Myometrial cell (primary cell): ENCODE data around the gene KRTAP4-2. TPM values are rescaled to one million over a fixed set of nuclear protein-coding genes. Genes with fewer than 3 reads are reported as not detected.

Experiments used
- total RNA-seq: library from RNA; depleted of rRNA; stranded (reverse); fragments of >200 nt; gene quantifications from 2 replicates; pipeline ENCODE4 v1.2.3, GENCODE V29; 2015

Gene KRTAP4-2
- not detected in 2 replicates for total RNA-seq

DNA sequence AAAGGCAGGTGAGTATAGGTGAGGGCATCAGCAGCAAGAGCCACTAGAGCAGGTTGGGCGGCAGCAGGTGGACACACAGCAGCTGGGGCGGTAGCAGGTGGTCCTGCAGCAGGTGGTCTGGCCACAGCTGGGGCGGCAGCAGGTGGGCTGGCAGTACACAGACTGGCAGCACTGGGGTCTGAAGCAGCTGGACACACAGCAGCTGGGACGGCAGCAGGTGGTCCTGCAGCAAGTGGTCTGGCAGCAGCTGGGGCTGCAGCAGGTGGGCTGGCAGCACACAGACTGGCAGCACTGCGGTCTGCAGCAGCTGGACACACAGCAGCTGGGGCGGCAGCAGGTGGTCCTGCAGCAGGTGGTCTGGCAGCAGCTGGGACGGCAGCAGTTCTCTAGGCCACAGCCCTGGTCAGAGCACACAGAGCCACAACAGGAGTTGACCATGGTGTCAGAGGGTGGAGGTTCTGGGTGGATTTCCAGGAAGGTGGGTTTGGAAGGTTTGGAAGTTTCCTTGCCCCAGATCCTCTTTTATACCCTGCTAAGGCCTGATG lies at the start of gene KRTAP4-2:
KRTAP4-2 (minus strand) TSS at position 495 of the 545 bp plus-strand sequence; CDS start at position 438, 57 bp downstream.

DNA sequence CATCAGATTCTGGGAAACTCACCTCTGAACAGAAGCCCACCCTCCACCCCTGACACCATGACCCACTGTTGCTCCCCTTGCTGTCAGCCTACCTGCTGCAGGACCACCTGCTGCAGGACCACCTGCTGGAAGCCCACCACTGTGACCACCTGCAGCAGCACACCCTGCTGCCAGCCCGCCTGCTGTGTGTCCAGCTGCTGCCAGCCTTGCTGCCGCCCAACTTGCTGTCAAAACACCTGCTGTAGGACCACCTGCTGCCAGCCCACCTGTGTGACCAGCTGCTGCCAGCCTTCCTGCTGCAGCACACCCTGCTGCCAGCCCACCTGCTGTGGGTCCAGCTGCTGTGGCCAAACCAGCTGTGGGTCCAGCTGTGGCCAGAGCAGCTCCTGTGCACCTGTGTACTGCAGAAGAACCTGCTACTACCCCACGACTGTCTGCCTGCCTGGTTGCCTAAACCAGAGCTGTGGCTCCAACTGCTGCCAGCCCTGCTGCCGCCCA lies 48.6 kb upstream of the KRTAP4-2 start, which contains the start of gene KRTAP9-2:
KRTAP9-2 (plus strand) TSS at position 51 of the 498 bp plus-strand sequence; CDS start at position 58, 7 bp downstream.

DNA sequence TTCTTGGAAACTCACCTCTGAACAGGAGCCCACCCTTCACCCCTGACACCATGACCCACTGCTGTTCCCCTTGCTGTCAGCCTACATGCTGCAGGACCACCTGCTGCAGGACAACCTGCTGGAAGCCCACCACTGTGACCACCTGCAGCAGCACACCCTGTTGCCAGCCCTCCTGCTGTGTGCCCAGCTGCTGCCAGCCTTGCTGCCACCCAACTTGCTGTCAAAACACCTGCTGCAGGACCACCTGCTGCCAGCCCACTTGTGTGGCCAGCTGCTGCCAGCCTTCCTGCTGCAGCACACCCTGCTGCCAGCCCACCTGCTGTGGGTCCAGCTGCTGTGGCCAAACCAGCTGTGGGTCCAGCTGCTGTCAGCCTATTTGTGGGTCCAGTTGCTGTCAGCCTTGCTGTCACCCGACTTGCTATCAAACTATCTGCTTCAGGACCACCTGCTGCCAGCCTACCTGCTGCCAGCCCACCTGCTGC lies 11.9 kb upstream of the KRTAP4-2 start, which contains the start of gene KRTAP9-1:
KRTAP9-1 (plus strand) TSS at position 51 of the 482 bp plus-strand sequence; CDS start at position 51, 0 bp downstream.

DNA sequence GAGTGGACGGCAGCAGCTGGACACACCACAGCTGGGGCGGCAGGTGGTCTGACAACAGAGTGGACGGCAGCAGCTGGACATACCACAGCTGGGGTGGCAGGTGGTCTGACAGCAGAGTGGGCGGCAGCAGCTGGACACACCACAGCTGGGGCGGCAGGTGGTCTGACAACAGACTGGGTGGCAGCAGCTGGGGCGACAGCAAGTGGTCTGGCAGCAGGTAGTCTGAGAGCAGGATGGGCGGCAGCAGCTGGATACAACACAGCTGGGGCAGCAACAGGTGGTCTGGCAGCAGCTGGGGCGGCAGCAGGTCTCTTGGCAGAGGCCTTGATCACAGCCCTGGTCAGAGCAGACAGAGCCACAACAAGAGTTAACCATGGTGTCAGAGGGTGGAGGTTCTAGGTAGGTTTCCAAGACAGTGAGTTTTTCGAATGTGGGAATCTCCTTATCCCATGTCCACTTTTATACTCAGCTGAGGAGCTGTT lies 6.5 kb upstream of the KRTAP4-2 start, which contains the start of gene KRTAP4-1:
KRTAP4-1 (minus strand) TSS at position 432 of the 482 bp plus-strand sequence; CDS start at position 375, 57 bp downstream.

DNA sequence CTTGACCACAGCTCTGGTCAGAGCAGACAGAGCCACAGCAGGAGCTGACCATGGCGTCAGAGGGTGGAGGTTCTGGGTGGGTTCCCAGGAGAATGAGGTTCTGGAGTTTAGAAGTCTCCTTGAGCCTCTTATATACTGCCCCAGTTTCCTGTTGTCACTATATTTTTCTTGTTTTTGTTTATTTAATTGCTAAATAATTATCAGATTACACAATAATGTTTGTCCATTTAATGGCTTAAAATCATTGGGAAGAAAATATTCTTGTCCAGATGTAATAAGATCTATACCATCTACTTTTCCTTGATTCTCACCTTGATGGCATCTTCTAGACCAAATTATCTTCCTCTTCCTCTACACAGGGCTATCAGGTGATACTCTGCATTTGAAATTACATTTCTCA lies 9.9 kb downstream of the KRTAP4-2 start, which contains the start of gene KRTAP4-3:
KRTAP4-3 (minus strand) TSS at position 101 of the 400 bp plus-strand sequence; CDS start at position 52, 49 bp downstream.

DNA sequence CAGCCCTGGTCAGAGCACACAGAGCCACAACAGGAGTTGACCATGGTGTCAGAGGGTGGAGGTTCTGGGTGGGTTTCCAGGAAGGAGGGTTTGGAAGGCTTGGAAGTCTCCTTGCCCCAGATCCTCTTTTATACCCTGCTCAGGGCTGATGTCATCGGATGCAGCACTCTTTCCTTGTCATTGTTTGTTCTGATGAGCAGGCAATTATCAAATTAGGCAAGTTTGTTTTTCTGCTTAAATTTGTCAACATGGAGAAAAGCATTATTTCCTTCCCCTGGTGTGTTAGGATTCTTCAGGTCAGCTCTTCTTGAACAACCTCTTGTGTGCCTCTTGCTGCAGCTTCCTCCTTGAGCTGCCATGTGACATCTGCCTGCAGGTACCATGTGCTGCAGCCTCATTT lies 17.4 kb downstream of the KRTAP4-2 start, which contains the start of gene KRTAP4-4:
KRTAP4-4 (minus strand) TSS at position 101 of the 400 bp plus-strand sequence; CDS start at position 44, 57 bp downstream.

DNA sequence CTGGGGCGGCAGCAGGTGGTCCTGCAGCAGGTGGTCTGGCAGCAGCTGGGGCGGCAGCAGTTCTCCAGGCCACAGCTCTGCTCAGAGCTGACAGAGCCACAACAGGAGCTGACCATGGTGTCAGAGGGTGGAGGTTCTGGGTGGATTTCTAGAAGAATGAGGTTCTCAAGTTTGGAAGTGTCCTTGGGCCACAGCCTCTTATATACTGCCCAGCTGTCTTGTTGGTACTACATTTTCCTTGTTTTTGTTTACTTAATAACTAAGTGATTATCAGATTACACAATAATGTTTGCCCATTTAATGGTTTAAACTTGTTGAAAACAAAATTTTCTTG lies 28.4 kb downstream of the KRTAP4-2 start, which contains the start of gene KRTAP4-5:
KRTAP4-5 (minus strand) TSS at position 174 of the 334 bp plus-strand sequence; CDS start at position 116, 58 bp downstream.

DNA sequence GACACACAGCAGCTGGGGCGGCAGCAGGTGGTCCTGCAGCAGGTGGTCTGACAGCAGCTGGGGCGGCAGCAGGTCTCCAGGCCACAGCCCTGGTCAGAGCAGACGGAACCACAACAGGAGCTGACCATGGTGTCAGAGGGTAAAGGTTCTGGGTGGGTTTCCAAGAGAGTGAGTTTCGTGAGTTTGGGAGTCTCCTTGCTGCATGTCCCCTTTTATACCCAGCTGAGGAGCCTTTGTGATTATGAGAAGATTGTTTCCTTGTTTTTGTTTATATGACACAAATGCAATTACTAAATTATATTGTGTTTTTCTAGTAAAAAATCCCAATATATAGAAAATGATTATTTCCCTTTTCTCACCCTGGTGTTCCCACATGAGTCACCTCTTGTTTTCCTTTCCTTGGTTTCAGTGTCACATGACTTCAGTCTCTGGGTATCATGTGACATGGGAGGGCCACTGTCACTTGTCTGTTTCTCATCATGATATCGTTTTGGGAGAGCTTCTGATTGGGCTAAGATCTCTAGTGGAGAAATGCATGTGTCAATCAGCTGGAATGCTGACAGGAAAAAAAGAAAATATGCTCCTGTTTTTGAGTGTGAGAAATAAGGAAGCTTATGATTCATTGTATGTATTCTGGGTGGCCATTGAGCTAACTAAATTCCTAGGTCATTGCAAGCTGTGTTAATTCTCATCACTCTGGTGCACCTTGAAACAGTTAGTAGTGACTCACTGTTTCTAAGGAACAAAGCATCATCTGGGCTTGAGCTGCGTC lies 37.5 kb downstream of the KRTAP4-2 start, which contains the start of gene KRTAP4-6:
KRTAP4-6 (minus strand) TSS at position 185 of the 772 bp plus-strand sequence; CDS start at position 128, 57 bp downstream.

Other genes starting within 250 kb of the KRTAP4-2 start
- gene KRT23, start 240.6 kb downstream of the KRTAP4-2 start, total RNA-seq, result 3.5 and 4.3 TPM in 2 replicates
- gene KRT39, start 211.3 kb downstream of the KRTAP4-2 start, total RNA-seq, result not detected in 2 replicates
- gene KRT40, start 193.9 kb downstream of the KRTAP4-2 start, total RNA-seq, result not detected in 2 replicates
- not detected in 2 replicates for gene KRTAP3-3, start 184.1 kb downstream of the KRTAP4-2 start, total RNA-seq
- gene KRTAP3-2, start 178.3 kb downstream of the KRTAP4-2 start, total RNA-seq, result not detected in 2 replicates
- gene KRTAP3-1, start 169.1 kb downstream of the KRTAP4-2 start, total RNA-seq, result not detected in 2 replicates
- 15.4 and 18.2 TPM in 2 replicates for gene KRTAP1-5, start 151.0 kb downstream of the KRTAP4-2 start, total RNA-seq
- gene KRTAP1-4, start 148.0 kb downstream of the KRTAP4-2 start, total RNA-seq, result not detected in 2 replicates
- not detected in 2 replicates for gene KRTAP1-3, start 143.3 kb downstream of the KRTAP4-2 start, total RNA-seq
- gene KRTAP1-1, start 136.8 kb downstream of the KRTAP4-2 start, total RNA-seq, result 0.35 TPM in 1 of 2 replicates, not detected in the other
- not detected in 2 replicates for gene KRTAP2-1, start 130.9 kb downstream of the KRTAP4-2 start, total RNA-seq
- gene KRTAP2-2, start 123.0 kb downstream of the KRTAP4-2 start, total RNA-seq, result not detected in 2 replicates
- gene KRTAP2-3, start 118.1 kb downstream of the KRTAP4-2 start, total RNA-seq, result 0.89 TPM in 1 of 2 replicates, not detected in the other
- not detected in 2 replicates for gene KRTAP2-4, start 112.3 kb downstream of the KRTAP4-2 start, total RNA-seq
- gene KRTAP4-7, start 94.1 kb downstream of the KRTAP4-2 start, total RNA-seq, result not detected in 2 replicates
- not detected in 2 replicates for gene KRTAP4-8, start 80.1 kb downstream of the KRTAP4-2 start, total RNA-seq
- not detected in 2 replicates for gene KRTAP4-16, start 76.0 kb downstream of the KRTAP4-2 start, total RNA-seq
- gene KRTAP4-9, start 72.8 kb downstream of the KRTAP4-2 start, total RNA-seq, result not detected in 2 replicates
- gene KRTAP4-11, start 59.8 kb downstream of the KRTAP4-2 start, total RNA-seq, result not detected in 2 replicates
- not detected in 2 replicates for gene KRTAP4-12, start 54.0 kb downstream of the KRTAP4-2 start, total RNA-seq
- not detected in 2 replicates for gene KRTAP4-6, start 37.7 kb downstream of the KRTAP4-2 start, total RNA-seq
- gene KRTAP4-5, start 28.4 kb downstream of the KRTAP4-2 start, total RNA-seq, result not detected in 2 replicates
- not detected in 2 replicates for gene KRTAP4-4, start 17.5 kb downstream of the KRTAP4-2 start, total RNA-seq
- not detected in 2 replicates for gene KRTAP4-3, start 10.0 kb downstream of the KRTAP4-2 start, total RNA-seq
- not detected in 2 replicates for gene KRTAP4-1, start 6.7 kb upstream of the KRTAP4-2 start, total RNA-seq
- gene KRTAP9-1, start 11.7 kb upstream of the KRTAP4-2 start, total RNA-seq, result not detected in 2 replicates
- not detected in 2 replicates for gene KRTAP9-2, start 48.4 kb upstream of the KRTAP4-2 start, total RNA-seq
- gene KRTAP9-3, start 54.2 kb upstream of the KRTAP4-2 start, total RNA-seq, result not detected in 2 replicates
- not detected in 2 replicates for gene KRTAP9-8, start 59.8 kb upstream of the KRTAP4-2 start, total RNA-seq
- not detected in 2 replicates for gene KRTAP9-4, start 71.5 kb upstream of the KRTAP4-2 start, total RNA-seq
- gene KRTAP9-9, start 77.2 kb upstream of the KRTAP4-2 start, total RNA-seq, result not detected in 2 replicates
- gene KRTAP9-6, start 87.2 kb upstream of the KRTAP4-2 start, total RNA-seq, result not detected in 2 replicates
- not detected in 2 replicates for gene KRTAP9-7, start 97.5 kb upstream of the KRTAP4-2 start, total RNA-seq
- not detected in 2 replicates for gene KRTAP29-1, start 124.6 kb upstream of the KRTAP4-2 start, total RNA-seq
- not detected in 2 replicates for gene KRTAP16-1, start 131.1 kb upstream of the KRTAP4-2 start, total RNA-seq
- gene KRTAP17-1, start 137.5 kb upstream of the KRTAP4-2 start, total RNA-seq, result not detected in 2 replicates
- not detected in 2 replicates for gene KRT33A, start 172.6 kb upstream of the KRTAP4-2 start, total RNA-seq
- under 0.01 TPM in 1 of 2 replicates, not detected in the other for gene KRT33B, start 191.6 kb upstream of the KRTAP4-2 start, total RNA-seq
- gene KRT34, start 204.1 kb upstream of the KRTAP4-2 start, total RNA-seq, result 115 and 121 TPM in 2 replicates
- gene KRT31, start 219.4 kb upstream of the KRTAP4-2 start, total RNA-seq, result not detected in 2 replicates
- 0.71 TPM in 1 of 2 replicates, not detected in the other for gene KRT37, start 246.4 kb upstream of the KRTAP4-2 start, total RNA-seq